ENCODE measurements around the gene RERG. TPM values are rescaled to one million over a fixed set of nuclear protein-coding genes. Genes with fewer than 3 reads are reported as not detected.

Gene RERG
- total RNA-seq, 2 donors from 2014 or later: 0.42 to 1.4 TPM

DNA sequence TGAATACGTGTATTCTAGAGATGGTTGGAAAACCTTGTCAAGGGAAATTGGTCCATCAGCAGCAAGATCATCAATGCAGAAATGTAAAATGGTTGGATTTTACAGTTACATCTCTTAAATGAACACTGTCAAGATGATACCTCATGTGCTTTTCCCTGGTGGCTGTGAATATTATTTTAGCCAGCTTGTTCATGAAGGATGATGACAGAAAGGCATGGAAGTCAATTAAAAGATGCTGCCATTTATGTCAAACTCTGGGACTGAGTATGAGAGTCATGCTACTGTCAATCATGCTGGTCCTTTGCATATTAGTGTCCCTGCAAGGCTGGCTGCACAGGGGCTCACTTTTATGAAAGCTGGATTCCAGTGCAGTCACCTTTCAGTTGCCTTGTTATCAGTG, 10.3 kb upstream of the RERG start:
- no peaks in the 10 kb centered on the region for H3K36me3 Mint-ChIP-seq (ENCODE audit: low read depth)
- Histone ChIP-seq H3K27ac (ENCODE audit: low read depth, low read length) (no peak overlapping the region), H3K9ac (ENCODE audit: extremely low read depth, low read length, poor library complexity, severe bottlenecking) (no peak overlapping the region), H3K4me3 (ENCODE audit: low read length) (no peak overlapping the region), H3K27me3 (ENCODE audit: control insufficient read depth, insufficient read depth, low read length, poor library complexity, severe bottlenecking) (no peaks in the 10 kb centered on the region), H3K9me3 (ENCODE audit: control insufficient read depth, low read length) (no peaks in the 10 kb centered on the region), H3K4me1 (ENCODE audit: control insufficient read depth, insufficient read depth, low read length) (no peaks in the 10 kb centered on the region), H3K36me3 (ENCODE audit: control insufficient read depth, insufficient read depth, low read length) (no peaks in the 10 kb centered on the region)
- no peak for TF ChIP-seq CTCF (conservative IDR thresholded peaks at IDR 0.05)
- DNase-seq: no peak
- H3K27me3 Mint-ChIP-seq (ENCODE audit: insufficient read depth): peaks cover 13% of the 10 kb centered on the region
- H3K27ac Mint-ChIP-seq: no peak overlapping the region
- H3K4me3 Mint-ChIP-seq: no peak overlapping the region
- WGBS, 2 experiments (ENCODE audit: insufficient coverage in 1 of 2, insufficient read length in 1 of 2): 83% methylated on average over 1 of the region's 1 CpG; no CpG with 5 or more reads in 1 of the 2 experiments
- H3K9me3 Mint-ChIP-seq: no peaks in the 10 kb centered on the region
- no peaks in the 10 kb centered on the region for H3K4me1 Mint-ChIP-seq

GRCh38 chr12:15230751-15231150, 9.5 kb upstream of the RERG start:
- Histone ChIP-seq H3K36me3 (ENCODE audit: control insufficient read depth, insufficient read depth, low read length) (no peaks in the 10 kb centered on the region), H3K4me3 (ENCODE audit: low read length) (no peak overlapping the region), H3K27me3 (ENCODE audit: control insufficient read depth, insufficient read depth, low read length, poor library complexity, severe bottlenecking) (no peaks in the 10 kb centered on the region), H3K4me1 (ENCODE audit: control insufficient read depth, insufficient read depth, low read length) (no peaks in the 10 kb centered on the region), H3K9me3 (ENCODE audit: control insufficient read depth, low read length) (no peaks in the 10 kb centered on the region), H3K27ac (ENCODE audit: low read depth, low read length) (no peak overlapping the region), H3K9ac (ENCODE audit: extremely low read depth, low read length, poor library complexity, severe bottlenecking) (no peak overlapping the region)
- Mint-ChIP-seq H3K27ac (no peak overlapping the region), H3K9me3 (peaks cover 1% of the 10 kb centered on the region), H3K27me3 (ENCODE audit: insufficient read depth) (peaks cover 13% of the 10 kb centered on the region), H3K36me3 (ENCODE audit: low read depth) (no peaks in the 10 kb centered on the region), H3K4me3 (no peak overlapping the region), H3K4me1 (no peaks in the 10 kb centered on the region)
- no peak for DNase-seq
- TF ChIP-seq CTCF (conservative IDR thresholded peaks at IDR 0.05): no peak

- H3K4me3 ChIP-seq (ENCODE audit: low read length): no peak overlapping the region
- Mint-ChIP-seq H3K4me1 (no peaks in the 10 kb centered on the region), H3K27ac (no peak overlapping the region), H3K4me3 (no peak overlapping the region), H3K27me3 (ENCODE audit: insufficient read depth) (peaks cover 14% of the 10 kb centered on the region), H3K9me3 (peaks cover 1% of the 10 kb centered on the region), H3K36me3 (ENCODE audit: low read depth) (no peaks in the 10 kb centered on the region)
- no peaks in the 10 kb centered on the region for H3K27me3 ChIP-seq (ENCODE audit: control insufficient read depth, insufficient read depth, low read length, poor library complexity, severe bottlenecking)
- H3K27ac ChIP-seq (ENCODE audit: low read depth, low read length): no peak overlapping the region
- no peaks in the 10 kb centered on the region for H3K4me1 ChIP-seq (ENCODE audit: control insufficient read depth, insufficient read depth, low read length)
- H3K9me3 ChIP-seq (ENCODE audit: control insufficient read depth, low read length): no peaks in the 10 kb centered on the region
- no peak for DNase-seq
- no peak for TF ChIP-seq CTCF (conservative IDR thresholded peaks at IDR 0.05)
- H3K36me3 ChIP-seq (ENCODE audit: control insufficient read depth, insufficient read depth, low read length): no peaks in the 10 kb centered on the region
- no peak overlapping the region for H3K9ac ChIP-seq (ENCODE audit: extremely low read depth, low read length, poor library complexity, severe bottlenecking)
Observed at GRCh38 chr12:15230137-15230536, 8.9 kb upstream of the RERG start.
